Activated CD8-positive, alpha-beta memory T cell treated with anti-CD3 and anti-CD28 coated beads for 24 hours (primary cell): ENCODE data around the gene LSM8.
A peak's percentile ranks its signal among the peaks of the same experiment; 100 is the strongest.
"Not testable (repeated sequence)": the region's sequence is repeated elsewhere in the genome, so short reads cannot be mapped to it uniquely, and the experiment has no call there.

Experiments
- DNase-seq: peaks from one replicate; pipeline ENCODE4 v3.0.0-alpha.2; 2020

Gene LSM8

DNA sequence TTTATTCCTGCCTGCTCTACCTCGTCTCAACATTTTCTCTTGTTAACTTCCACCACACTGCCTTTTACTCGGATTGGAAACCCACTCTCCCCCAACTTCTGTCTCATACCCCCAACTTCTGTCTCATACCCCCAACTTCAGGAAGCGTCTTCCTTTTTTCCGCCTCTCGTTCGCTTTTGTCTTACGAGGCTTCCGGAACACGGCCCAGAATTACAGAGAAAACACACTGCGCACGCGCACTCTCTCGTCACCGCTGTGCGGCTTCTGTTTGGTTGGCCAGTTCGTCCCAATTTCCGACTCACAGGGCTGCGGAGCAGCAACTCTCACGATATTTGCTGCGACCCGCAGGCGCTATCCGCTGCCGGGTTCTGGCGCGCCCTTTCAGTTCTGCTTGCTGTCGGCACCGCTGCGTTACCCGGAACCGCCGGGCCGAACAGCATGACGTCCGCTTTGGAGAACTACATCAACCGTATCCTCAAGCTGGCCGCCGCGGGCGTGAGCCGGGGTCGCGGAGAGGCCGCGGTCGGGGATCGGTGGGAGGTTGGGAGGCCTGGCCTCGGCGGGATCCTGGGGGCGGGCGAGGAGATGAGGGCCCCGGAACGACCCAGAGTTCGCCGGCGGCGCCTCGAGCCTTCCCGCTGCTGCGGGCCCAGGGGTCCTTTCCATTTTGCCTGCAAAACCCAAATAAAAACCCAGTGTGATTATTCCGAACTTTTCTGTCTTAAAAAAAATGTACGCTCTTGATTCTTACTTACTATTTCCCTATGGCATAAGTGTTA, at the start of gene LSM8:
Gene LSM8 (plus strand): TSS at position 379 of the 779 bp plus-strand sequence. CDS start 60 bp downstream, at position 439.
- DNase-seq = peak; percentile 97

DNA sequence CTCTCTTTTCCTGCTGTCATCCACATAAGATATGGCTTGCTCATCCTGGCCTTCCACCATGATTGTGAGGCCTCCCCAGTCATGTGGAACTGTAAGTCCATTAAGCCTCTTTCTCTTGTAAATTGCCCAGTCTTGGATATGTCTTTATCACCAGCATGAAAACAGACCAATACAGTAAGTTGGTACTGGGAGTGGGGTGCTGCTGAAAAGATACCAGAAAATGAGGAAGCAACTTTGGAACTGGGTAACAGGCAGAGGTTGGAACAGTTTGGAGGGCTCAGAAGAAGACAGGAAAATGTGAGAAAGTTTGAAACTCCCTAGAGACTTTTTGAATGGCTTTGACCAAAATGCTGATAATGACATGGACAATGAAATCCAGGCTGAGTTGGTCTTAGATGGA, 49.5 kb upstream of the LSM8 start:
- DNase-seq = not testable (repeated sequence)

DNA sequence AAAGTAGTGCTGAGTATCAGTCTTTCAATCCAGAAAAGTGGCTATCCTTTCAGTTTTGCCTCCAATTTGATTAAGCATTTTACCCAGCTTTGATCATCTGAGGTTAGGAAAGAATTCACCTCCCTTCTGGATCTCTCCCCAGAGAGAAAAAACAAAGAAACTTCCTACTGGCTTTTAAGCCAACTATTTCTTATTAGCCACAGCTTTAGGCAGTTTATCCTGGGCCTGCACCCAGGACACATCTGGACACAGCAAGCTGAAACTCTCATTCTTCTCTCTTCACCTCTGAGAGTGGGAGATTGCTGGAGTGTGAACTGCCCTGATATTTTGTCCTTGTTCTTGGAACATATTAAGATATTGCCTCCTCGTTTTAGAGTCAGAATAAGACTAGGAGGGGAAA, 43.5 kb upstream of the LSM8 start:
- no peak for DNase-seq

DNA sequence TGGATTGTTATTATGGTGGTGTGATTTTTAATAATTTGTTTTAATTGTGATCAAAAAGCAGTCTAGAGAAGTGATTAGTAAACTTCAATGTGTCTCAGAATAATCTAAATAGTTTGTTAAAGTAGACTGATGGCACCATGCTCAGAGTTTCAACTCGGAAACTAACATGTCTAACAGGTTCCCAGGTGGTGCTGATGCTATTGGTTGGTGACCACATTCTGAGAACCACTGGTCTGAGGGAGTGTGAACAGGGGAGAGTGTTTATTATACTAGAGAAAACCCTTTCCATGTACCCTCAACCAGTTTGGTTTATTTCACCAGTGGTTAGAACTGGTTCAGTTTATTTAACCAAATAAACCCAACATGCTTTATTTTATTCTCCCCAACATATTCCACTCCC, 42.0 kb upstream of the LSM8 start:
- DNase-seq = no peak

DNA sequence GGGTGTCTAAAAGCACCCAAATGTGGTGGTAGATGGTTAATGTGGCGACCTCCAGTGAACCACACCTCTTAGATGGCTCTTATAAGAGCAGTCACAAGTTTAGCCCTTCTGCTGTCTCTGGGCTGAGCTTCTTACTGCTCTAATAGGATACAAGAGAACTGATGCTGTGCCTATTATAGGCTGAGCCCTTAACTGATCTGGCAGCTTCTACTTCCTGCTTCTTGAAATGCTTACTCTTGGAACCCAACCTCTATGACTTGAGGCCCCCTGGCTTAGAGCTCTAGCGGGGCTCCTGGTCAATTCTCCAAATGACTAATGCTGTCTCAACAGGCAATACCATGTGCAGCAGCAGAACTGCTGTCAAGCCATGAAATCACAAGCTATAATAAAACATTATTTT, 35.0 kb upstream of the LSM8 start:
- no peak for DNase-seq

DNA sequence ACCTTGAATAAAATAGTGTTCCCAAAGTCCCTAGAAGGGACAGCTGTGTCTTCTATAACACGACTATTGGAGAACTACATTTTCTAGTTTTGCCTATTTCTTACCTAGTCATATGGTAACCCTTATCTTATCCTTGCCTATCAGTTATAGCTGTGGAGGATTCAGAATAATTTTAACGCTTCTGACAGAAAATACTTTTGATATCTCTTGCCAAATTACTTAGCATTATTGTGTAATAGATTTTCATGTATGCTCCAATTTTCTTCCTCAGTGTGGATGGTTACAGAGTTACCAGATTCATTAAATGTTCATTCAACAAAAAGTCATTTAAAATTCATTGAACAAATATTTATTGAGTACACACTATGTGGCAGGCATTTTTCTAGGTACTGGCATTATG, 34.6 kb upstream of the LSM8 start:
- no peak for DNase-seq

DNA sequence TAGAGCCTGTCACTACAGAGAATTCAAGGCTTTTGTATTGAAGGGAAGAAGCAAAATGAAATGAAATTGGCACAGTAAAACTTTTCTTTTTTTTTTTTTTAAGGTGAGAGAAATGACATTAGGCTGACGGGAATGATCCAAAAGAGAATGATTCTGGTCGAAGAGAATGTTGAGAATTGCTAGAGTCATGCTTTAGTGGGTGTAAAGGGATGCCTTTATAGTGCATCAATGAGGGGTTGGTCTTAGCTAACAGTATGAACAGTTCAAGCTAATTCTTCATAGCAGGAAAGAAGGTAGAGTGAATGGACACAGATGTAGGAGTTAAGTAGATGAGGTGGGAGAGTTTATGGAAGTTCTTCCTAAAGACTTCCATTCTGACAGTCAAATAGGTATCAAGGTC, 32.3 kb upstream of the LSM8 start:
- DNase-seq = no peak

DNA sequence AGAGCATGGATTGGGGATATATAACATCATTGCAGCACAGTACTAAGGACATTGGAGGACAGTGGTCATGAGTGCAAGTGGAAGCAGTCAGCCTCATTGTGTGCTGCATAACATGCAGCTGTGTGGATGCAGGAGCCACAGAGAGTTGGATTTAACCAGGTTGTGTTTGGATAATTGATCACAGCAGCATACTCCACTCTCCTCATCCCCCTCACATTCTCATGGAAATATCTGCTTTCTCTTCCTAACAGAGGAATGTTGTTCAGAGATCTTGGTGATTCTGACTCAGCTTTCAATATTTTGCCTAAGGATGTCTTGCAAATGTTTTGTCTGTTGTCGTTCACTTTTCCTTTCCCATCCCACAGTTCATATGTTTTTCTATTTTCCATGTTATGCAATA, 31.8 kb upstream of the LSM8 start:
- DNase-seq = no peak

DNA sequence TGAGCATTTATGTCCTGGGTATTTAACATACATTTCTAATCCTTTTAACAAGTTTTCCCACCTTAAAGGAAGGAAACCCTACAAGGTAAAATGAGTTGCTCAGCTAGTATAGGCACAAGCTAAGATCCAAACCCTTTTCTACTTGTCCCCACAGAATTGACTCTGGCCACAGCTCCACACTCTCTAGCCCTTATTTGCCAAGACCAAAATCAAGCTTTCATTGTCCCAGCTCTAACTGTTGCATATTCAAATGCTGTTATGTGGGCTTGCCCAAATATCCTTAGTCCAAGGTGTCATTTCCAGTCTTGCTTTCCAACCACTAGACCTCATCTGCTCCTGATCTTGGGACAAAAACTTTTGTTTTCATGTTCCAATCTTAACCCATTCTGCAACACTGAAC, 31.3 kb upstream of the LSM8 start:
- no peak for DNase-seq

DNA sequence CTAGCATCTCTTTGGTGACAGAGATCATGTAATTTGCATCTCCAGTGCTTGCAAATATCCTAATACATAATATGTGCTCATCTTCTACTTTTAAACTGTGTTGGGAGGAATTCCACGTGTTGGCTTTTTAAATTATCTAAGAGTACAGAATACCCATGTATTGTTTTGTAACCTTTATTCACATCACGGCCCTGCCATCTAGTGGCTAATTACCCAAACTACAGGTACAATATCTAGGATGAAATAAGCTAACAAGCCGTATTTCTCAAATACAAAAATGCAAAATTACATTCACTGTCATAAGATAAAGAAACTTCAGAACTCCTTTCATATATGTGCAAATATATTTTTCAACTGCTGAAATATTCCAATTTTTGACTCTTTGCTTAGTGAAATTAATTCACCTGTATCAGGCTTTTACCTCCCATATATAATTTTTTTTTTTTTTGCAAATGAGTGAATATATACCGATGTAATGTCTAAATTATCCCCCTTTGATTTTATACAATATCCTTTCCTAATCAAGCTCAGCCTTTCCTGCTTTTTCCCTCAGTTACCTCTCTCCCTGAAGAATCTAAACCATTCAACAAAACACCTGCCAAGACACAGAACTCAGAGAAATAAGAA, 30.3 kb upstream of the LSM8 start:
- DNase-seq = no peak

DNA sequence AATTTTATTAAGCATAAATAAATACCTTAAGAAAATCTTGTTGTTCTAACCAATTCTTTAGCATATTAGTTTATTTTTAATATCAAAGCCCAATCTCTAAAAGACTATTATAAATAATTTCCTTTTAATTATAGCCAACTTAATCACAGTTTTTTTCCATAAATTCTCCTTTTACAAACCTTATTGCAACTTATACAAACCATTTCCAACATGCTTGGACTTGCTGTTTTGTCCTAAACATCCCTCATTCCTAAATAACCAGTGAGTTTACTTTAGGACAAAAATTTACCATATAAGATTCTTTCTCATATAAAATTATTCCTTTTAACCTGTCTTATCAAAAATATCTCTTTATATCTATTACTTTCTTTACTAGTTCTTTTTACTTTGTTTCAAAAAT, 25.2 kb upstream of the LSM8 start:
- DNase-seq = no peak

DNA sequence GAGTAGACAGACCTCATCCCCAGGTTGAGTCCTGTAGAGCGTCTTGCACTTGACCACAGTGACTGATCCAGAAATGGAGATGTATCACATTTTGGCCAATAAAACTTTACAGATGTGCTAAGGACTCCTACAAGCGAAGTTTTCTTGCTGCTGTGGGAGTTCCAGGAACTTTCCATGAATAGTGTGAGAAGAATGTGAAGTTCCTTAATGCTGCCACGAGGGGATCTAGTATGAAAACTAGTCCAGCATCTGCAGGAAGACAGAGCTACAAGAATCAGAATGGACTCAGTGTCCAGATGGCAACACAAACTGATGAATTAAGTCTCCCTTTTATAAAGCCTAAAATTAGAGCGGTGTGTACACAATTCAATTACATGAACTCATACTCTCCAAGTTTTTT, 14.8 kb upstream of the LSM8 start:
- no peak for DNase-seq

DNA sequence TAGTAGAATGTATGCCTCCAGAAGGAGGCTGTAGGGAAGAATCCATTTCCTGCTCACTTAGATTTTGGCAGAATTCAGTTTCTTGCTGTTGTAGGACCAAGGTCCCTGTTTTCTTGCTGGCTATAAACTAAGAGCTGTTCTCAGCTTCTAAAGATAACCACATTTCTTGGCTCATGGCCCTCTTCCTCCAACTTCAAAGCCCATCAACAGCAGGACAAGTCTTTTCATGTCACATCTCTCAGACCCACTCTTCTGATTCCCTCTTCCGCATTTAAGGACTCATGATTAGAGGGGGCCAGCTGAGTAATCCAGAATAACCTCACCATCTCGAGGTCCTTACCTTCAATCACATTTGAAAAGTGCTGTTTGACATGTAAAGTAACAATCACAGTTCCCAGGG, 8.2 kb upstream of the LSM8 start:
- no peak for DNase-seq

DNA sequence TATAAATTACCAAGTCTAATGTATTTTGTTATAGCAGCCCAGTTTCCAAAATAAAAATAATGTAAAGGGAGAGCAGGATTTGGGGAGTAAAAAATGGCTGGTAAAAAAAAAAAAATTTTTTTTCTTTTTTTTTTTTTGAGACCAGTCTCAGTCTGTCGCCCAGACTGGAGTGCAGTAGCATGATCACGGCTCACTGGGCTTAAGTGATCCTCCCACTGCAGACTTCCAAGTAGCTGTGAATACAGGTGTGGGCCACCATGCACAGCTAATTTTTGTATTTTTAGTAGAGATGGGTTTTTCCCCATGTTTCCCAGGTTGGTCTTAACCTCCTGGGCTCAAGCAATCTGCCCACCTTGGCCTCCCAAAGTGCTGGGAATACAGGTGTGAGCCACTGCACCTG, 4.8 kb upstream of the LSM8 start:
- no peak for DNase-seq

DNA sequence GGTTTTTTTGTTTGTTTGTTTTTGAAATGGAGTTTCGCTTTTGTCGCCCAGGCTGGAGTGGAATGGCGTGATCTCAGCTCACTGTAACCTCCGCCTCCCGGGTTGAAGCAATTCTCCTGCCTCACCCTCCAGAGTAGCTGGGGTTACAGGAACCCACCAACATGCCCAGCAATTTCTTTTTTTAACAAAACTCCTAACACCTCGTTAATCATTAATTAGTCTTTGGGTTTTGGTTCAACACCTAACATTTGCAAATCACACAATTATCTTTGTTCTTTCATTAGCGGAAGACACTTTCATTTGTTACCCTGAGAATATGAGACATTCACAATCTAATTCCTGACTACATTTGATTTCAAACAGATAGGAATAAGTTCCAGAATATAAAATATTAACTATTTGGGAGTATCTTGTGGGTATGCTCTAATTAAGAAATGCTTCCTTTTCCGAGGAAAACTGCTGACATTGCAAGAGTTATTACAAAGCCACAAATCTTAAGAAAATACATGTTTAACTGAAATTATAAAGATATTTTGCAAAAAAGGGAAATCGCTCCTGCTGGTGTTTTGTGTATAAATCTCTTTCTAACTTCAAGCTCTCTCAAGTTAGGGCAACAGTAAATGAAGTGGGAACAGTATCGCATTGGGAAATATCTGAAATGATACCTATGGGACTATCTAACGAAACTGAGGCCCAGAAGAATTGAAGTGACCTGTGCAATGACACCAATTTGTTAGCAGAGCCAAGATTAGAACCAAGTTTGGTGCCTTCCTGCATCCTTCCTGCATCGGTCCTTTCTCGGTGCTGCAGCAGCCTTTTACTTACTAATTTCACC, 1.2 kb upstream of the LSM8 start:
- no peak for DNase-seq

DNA sequence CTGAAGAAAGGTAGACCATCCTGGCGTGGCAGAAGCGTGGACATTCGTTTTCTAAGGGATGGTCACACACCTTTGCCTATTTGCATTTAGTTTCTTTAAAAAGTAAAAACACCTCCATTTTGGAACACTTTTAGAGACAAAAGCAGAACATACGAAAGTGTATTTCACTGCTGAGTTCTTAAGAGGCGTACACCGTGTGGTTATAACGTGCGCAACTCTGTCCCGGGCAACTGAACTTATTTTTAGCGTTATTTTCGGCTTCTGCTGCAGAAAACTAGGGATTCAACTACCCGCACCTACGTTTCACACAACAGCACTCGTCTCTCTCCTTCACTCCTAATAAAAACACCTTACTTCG, 557 bp upstream of the LSM8 start:
- DNase-seq = peak; percentile 71

DNA sequence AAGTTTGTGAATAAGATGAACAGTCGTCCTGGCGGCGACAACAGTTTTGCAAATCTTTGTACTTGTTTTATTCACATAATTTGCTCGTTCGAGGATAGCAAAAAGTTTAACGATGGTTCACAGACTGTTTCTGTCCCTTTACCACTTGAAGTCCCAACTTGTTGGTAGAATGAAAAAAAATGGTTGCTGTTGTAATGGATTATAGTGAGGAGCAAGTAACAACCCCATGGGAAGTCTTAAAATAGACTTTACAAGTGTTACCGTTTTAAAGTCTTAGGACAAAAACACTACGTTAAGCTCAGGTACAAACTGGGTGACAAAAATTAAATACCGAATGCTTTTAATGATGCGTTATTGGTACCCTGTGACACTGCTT, 589 bp downstream of the LSM8 start:
- DNase-seq = no peak

DNA sequence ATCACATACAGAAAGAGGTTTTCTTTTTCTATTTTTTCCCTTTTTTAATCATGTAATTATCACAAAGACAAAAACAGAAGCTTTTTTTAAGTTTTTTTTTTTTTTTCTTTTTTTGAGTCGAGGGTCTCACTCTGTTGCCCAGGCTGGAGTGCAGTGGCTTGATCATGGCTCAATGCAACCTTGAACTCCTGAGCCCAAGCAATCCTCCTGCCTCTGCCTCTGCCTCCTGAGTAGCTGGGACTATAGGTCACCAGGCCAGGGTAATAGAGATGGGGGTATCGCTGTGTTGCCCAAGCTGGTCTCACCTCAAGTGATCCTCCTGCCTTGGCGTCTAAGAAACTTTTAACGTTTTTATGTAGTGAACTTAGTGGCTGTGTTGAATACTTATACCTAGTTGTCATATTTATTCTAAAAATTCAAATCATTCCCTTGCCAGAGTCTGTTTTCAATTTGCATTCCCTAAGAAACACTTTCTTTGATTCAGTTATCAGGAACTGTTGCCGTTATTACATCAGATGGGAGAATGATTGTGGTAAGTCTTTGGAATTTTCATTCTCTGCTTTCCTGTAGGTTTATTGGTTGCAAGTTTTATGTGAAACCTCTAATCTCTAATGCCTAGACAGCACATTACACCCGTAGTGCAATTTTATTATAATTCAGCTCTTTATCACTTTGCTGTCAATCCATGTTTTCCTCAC, 1.3 kb downstream of the LSM8 start:
- DNase-seq = no peak

DNA sequence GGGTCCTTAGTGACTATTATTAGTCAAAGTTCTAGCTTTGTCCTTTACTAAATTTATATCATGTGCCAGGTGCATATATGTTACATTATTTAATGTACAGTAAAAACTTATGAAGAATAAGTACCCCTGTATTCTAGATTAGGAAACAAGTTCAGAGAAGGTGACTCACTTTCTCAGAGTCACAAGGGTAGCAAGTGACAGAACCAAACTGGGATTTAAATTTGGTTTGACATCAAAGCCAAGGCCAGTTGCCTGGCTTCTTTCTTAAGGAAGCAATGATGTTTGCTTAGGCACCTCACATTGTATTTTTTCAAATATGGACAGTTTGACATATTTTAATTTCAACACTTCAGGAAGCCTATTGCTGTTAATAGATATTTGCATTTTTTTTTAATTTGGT, 2.5 kb downstream of the LSM8 start:
- no peak for DNase-seq

DNA sequence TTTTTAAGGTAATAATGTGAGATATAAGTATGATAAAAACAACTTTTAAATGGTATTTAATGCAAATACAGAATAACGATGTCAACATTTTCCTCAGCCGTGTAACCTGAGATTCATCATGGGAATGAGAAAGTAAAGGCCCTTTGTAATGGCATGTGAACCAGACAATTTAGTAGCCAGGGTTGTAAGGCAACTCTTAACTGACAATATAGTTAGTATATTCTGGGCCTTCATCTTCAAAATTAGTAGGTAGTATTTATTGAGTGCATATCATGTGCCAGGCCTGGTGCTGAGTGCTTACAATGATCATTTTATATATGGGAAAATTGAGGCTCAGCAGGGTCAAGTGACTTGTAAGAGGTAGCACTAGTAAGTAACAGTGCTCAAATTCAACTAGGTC, 10.6 kb downstream of the LSM8 start:
- DNase-seq = no peak

DNA sequence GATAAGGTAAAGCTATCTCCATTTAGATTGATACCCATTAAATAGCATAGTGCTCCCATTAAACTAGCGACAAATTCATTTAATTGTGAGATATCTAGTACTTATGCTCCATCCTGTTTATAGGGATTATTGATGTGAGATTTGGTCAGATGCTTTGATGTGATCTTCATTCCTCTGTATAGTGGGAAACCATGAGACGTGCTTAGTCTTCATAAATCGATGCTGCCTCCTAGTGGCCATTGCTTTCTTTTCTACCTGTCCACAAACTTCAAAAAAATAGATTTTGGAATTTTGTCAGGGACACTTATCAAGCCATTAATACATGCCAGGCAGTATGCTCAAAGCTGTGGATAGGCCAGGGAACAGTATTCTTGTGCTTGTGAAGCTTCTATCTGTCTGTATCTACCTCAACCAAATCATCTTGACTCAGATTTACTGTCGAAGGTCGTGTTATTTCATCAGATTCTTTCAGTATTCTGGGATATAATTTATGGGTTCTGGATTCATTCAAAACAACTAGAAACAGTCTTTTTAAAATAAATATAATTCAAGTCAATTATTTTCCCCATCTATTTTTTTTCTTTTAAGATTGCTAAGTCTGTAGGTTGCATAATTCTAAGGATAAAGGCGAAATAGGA, 12.0 kb downstream of the LSM8 start:
- DNase-seq = no peak

DNA sequence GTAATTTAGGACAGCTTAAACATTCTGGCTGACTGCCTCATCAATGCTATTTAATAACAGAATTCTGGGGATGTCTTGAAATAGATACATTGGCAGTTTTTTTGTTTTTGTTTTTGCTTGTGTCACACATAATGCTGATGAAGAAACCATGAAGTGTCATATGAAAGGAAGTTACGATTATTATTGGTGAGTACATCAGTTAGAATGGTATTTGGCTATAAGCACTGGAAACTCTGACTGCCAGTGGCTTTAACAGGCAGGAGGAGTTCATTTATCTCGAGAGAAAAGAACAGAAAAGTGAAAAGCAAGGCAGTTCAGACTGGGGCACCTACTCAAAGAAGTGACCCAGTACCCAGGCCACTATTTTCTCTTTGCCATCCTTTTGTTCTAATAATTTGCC, 18.1 kb downstream of the LSM8 start:
- DNase-seq = no peak
